OCI-LY1 (cell line): Measurements from ENCODE around the gene MICALL2.

Experiments used
- H2AFZ ChIP-seq: fragments of 200-600 bp; sonication (generic), shearing (Covaris generic); 2 replicates; pipeline ENCODE4 v1.6.0; 2014; ENCODE audit warnings: antibody characterized with exemption, mild to moderate bottlenecking, low read length
- H3F3A ChIP-seq: fragments of 200-600 bp; sonication (generic), shearing (Covaris generic); 2 replicates; pipeline ENCODE4 v1.6.0; 2014; ENCODE audit warnings: mild to moderate bottlenecking, antibody characterized with exemption, low read length, moderate library complexity; ENCODE audit not compliant: insufficient read depth
- H3K27ac ChIP-seq: fragments of 200-600 bp; sonication (generic); 2 replicates; pipeline ENCODE4 v1.5.1; 2014; ENCODE audit warnings: low read length, mixed run types, mild to moderate bottlenecking, low read depth; ENCODE audit not compliant: poor library complexity, severe bottlenecking
- H3K27me3 ChIP-seq: fragments of 200-600 bp; sonication (generic); 2 replicates; pipeline ENCODE4 v1.6.0; 2014; ENCODE audit warnings: antibody characterized with exemption, mild to moderate bottlenecking, low read length, moderate library complexity; ENCODE audit not compliant: insufficient read depth
- H3K36me3 ChIP-seq: fragments of 200-600 bp; sonication (generic); 2 replicates; pipeline ENCODE4 v1.6.1; 2014; ENCODE audit warnings: mild to moderate bottlenecking, antibody characterized with exemption, low read length, moderate library complexity, mixed read lengths; ENCODE audit not compliant: insufficient read depth
- H3K4me1 ChIP-seq: fragments of 200-600 bp; sonication (generic); 2 replicates; pipeline ENCODE4 v1.5.1; 2014; ENCODE audit warnings: mild to moderate bottlenecking, low read length, moderate library complexity; ENCODE audit not compliant: insufficient read depth, severe bottlenecking
- H3K4me2 ChIP-seq: fragments of 200-600 bp; sonication (generic), shearing (Covaris generic); 2 replicates; pipeline ENCODE4 v1.6.1; 2014; ENCODE audit warnings: low read length
- H3K4me3 ChIP-seq: fragments of 200-600 bp; sonication (generic); 2 replicates; pipeline ENCODE4 v1.5.1; 2014; ENCODE audit warnings: low read length, low read depth, mild to moderate bottlenecking, mixed read lengths; ENCODE audit not compliant: poor library complexity, severe bottlenecking
- H3K79me2 ChIP-seq: fragments of 200-600 bp; shearing (Covaris generic); 2 replicates; pipeline ENCODE4 v1.6.1; 2016; ENCODE audit warnings: mixed run types, low read length, mixed read lengths; ENCODE audit not compliant: insufficient read depth
- H3K9ac ChIP-seq: fragments of 200-600 bp; sonication (generic), shearing (Covaris generic); 2 replicates; pipeline ENCODE4 v1.6.1; 2014; ENCODE audit warnings: mild to moderate bottlenecking, low read length, mixed read lengths
- H3K9me2 ChIP-seq: fragments of 200-600 bp; sonication (generic), shearing (Covaris generic); 2 replicates; pipeline ENCODE4 v1.6.1; 2014; ENCODE audit warnings: low read depth, mild to moderate bottlenecking, low read length, mixed read lengths
- H3K9me3 ChIP-seq: fragments of 200-600 bp; shearing (Covaris generic); 2 replicates; pipeline ENCODE4 v1.6.1; 2014; ENCODE audit warnings: low read length, mixed read lengths
- H4K20me1 ChIP-seq: fragments of 200-600 bp; sonication (generic), shearing (Covaris generic); 2 replicates; pipeline ENCODE4 v1.6.0; 2016; ENCODE audit warnings: mild to moderate bottlenecking, low read length; ENCODE audit not compliant: insufficient read depth
- EZH2 ChIP-seq: fragments of 200-600 bp; sonication (generic), shearing (Covaris generic); IDR thresholded peaks from 2 replicates; pipeline ENCODE4 v1.8.0; 2017; ENCODE audit warnings: borderline replicate concordance, mixed run types, mild to moderate bottlenecking, antibody characterized with exemption, low read length, moderate library complexity, mixed read lengths
- TF ChIP-seq, protein P1 (sequence below): fragments of 200-600 bp; sonication (generic), shearing (Covaris generic); IDR thresholded peaks from 2 replicates; pipeline ENCODE4 v1.5.1; 2017; ENCODE audit warnings: mild to moderate bottlenecking, antibody characterized with exemption, low read length, moderate library complexity, mixed read lengths

Gene MICALL2

DNA sequence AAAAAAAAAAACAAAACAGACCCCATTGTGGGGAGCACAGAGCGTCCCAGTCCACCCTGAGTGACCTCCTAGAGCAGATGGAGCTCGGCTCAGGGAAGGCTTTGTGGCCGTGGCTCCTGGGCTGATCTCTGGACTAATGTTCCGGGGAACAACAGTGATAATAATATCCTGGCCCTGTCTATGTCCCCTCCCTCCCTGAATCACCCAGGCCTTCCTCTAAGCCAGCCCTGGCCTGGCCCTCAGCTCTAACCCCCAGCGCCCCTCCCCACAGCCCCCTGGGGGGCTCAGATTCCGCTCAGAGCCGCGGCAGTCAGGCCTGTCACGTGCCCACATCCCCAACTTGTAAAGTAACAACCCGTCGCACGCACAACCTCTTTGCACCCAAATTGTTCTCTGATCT is 48.3 kb downstream of the MICALL2 start:
- Histone ChIP-seq H3K4me1 (no peaks in the 10 kb centered on the region), H4K20me1 (no peaks in the 10 kb centered on the region), H3K4me3 (no peak overlapping the region), H3K9me3 (no peaks in the 10 kb centered on the region), H3K36me3 (no peaks in the 10 kb centered on the region), H3K9me2 (no peaks in the 10 kb centered on the region), H3K4me2 (no peak overlapping the region), H3K79me2 (no peaks in the 10 kb centered on the region), H3F3A (no peaks in the 10 kb centered on the region), H2AFZ (no peak overlapping the region), H3K9ac (no peak overlapping the region), H3K27me3 (no peaks in the 10 kb centered on the region; the same call in 1 of the 2 replicates), H3K27ac (no peak overlapping the region)
- no peak for TF ChIP-seq EZH2
- TF ChIP-seq, protein P1, sequence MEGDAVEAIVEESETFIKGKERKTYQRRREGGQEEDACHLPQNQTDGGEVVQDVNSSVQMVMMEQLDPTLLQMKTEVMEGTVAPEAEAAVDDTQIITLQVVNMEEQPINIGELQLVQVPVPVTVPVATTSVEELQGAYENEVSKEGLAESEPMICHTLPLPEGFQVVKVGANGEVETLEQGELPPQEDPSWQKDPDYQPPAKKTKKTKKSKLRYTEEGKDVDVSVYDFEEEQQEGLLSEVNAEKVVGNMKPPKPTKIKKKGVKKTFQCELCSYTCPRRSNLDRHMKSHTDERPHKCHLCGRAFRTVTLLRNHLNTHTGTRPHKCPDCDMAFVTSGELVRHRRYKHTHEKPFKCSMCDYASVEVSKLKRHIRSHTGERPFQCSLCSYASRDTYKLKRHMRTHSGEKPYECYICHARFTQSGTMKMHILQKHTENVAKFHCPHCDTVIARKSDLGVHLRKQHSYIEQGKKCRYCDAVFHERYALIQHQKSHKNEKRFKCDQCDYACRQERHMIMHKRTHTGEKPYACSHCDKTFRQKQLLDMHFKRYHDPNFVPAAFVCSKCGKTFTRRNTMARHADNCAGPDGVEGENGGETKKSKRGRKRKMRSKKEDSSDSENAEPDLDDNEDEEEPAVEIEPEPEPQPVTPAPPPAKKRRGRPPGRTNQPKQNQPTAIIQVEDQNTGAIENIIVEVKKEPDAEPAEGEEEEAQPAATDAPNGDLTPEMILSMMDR = no peak

DNA sequence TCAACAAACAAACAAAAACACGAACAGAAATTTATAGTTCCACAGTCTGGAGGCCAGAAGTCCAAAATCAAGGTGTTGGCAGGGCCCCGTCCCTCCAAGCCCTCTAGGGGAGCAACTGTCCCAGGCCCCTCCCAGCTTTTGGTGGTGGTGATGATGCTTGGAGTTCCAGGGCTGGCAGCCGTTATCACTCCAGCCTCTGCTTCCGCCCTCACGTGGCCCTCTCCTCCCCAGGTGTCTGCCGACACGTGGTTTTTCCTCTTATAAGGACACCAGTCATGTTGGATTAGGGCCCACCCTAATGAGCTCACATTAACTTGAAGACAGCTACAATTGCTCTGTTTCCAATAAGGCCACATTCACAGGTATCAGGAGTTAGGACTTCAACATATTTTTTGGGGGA is 49.7 kb downstream of the MICALL2 start:
- Histone ChIP-seq H2AFZ (no peak overlapping the region), H4K20me1 (no peaks in the 10 kb centered on the region), H3K4me3 (no peak overlapping the region), H3K9me2 (no peaks in the 10 kb centered on the region), H3K9me3 (no peaks in the 10 kb centered on the region), H3K27me3 (no peaks in the 10 kb centered on the region; the same call in 1 of the 2 replicates), H3K36me3 (no peaks in the 10 kb centered on the region), H3K27ac (no peak overlapping the region), H3F3A (no peaks in the 10 kb centered on the region), H3K9ac (no peak overlapping the region), H3K4me2 (no peak overlapping the region), H3K4me1 (no peaks in the 10 kb centered on the region), H3K79me2 (no peaks in the 10 kb centered on the region)
- TF ChIP-seq EZH2 = no peak
- TF ChIP-seq, protein P1 = no peak

DNA sequence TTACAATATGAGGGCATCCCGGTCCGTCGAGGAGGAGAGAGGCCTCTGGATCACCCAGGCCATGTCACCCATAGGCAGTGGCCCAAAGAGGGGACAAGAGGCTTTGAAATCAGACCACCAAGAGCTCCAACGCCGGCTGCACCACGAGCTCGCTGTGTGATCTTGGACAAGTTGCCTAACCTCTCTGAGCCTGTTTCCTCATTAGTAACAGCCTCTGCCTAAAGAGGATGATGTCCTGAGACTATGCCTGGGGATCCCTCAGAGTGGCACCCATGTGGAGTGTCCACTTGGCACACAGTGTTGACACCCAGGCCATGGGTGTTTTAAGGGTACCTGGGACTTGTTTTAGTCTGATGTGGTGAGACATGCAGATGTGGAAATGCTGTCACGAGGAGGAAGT is 50.8 kb downstream of the MICALL2 start:
- Histone ChIP-seq H3K36me3 (no peaks in the 10 kb centered on the region), H3F3A (no peaks in the 10 kb centered on the region), H3K27ac (no peak overlapping the region), H3K79me2 (no peaks in the 10 kb centered on the region), H3K27me3 (no peaks in the 10 kb centered on the region; the same call in 1 of the 2 replicates), H3K9me3 (no peaks in the 10 kb centered on the region), H3K9me2 (no peaks in the 10 kb centered on the region), H4K20me1 (no peaks in the 10 kb centered on the region), H3K4me3 (no peak overlapping the region), H3K4me1 (no peaks in the 10 kb centered on the region), H3K4me2 (no peak overlapping the region), H3K9ac (no peak overlapping the region), H2AFZ (no peak overlapping the region)
- TF ChIP-seq EZH2 = no peak
- TF ChIP-seq, protein P1 = no peak
